Heart left ventricle (tissue), 16 donors: ENCODE data around the gene KISS1. TPM values are rescaled to one million over a fixed set of nuclear protein-coding genes. Genes with fewer than 3 reads are reported as not detected.

Source experiments
- ATAC-seq, 4 donors: fragments of 200-7000 bp; cut with Tn5 transposase; one replicate each; pipeline ENCODE4 v1.9.1; 2020 to 2022; ENCODE audit warnings: moderate library complexity in 4 of 4, mild to moderate bottlenecking in 3 of 4, moderate number of reproducible peaks in 1 of 4
- DNase-seq, 5 donors: peaks; one replicate each; pipeline ENCODE4 v3.0.0-alpha.2; 2020
- H3K27ac ChIP-seq, 12 donors: fragments of 200-600 bp; sonication (generic) in 4 of 12; one replicate each; pipeline versions ENCODE4 v1.5.0 to v1.8.0; 2016 to 2022; ENCODE audit warnings: mild to moderate bottlenecking in 2 of 12
- H3K27me3 ChIP-seq, 9 donors: fragments of 200-600 bp; sonication (generic) in 2 of 9; one replicate each; pipeline versions ENCODE4 v1.5.1 to v1.8.0; 2016 to 2022; ENCODE audit warnings: mild to moderate bottlenecking in 3 of 9
- H3K36me3 ChIP-seq, 9 donors: fragments of 200-600 bp; sonication (generic) in 2 of 9; one replicate each; pipeline versions ENCODE4 v1.5.0 to v1.8.0; 2018 to 2022; ENCODE audit warnings: mild to moderate bottlenecking in 2 of 9
- H3K4me1 ChIP-seq, 12 donors: fragments of 200-600 bp; sonication (generic) in 4 of 12; one replicate each; pipeline versions ENCODE4 v1.5.0 to v1.8.0; 2016 to 2022; ENCODE audit warnings: mild to moderate bottlenecking in 3 of 12
- H3K4me3 ChIP-seq, 12 donors: fragments of 200-600 bp; sonication (generic) in 4 of 12; one replicate each; pipeline versions ENCODE4 v1.5.0 to v1.8.0; 2017 to 2022; ENCODE audit warnings: mild to moderate bottlenecking in 9 of 12, moderate library complexity in 4 of 12
- H3K9me3 ChIP-seq, 12 donors: fragments of 200-600 bp; sonication (generic) in 4 of 12; one replicate each; pipeline versions ENCODE4 v1.5.0 to v1.8.0; 2016 to 2022; ENCODE audit warnings: mild to moderate bottlenecking in 1 of 12
- POLR2A ChIP-seq, 2 donors: fragments of 450-650 bp; IDR thresholded peaks; one replicate each; pipeline ENCODE4 v1.6.1; 2017; ENCODE audit warnings: antibody characterized with exemption in 2 of 2, mild to moderate bottlenecking in 2 of 2, moderate library complexity in 2 of 2
- WGBS, 4 donors: extraction: QIAGEN DNeasy Blood & Tissue Kit in 2 of 4; methylation state at CpG; one replicate each; pipeline versions ENCODE4 v1.1.5 to v1.1.7; 2013 to 2018; 5-methylcytosine and 5-hydroxymethylcytosine counted together
- intact Hi-C, 10 donors: fragments of 100-400 bp; cut with DNase I; formaldehyde crosslinking; loops; one replicate each; pipeline versions ENCODE4 v1.11.1 to v1.14.2; 2022
- polyA plus RNA-seq, 2 donors: library from polyadenylated mRNA; stranded (reverse); fragments of 200-250 nt; gene quantifications; one replicate each; pipeline ENCODE4 v1.2.3, GENCODE V29; 2013
- total RNA-seq, 9 donors: library from RNA; depleted of rRNA in 2 of 9; stranded (reverse); fragments of >200 nt in 2 of 9; fragmentation: NEBNext Ultra II Directional in 3 of 9; extraction: Animal tissue kit (Norgen Biotek cat#: 25700) in 3 of 9; gene quantifications; one replicate each; pipeline versions ENCODE4 v1.1.0 to v1.2.4, GENCODE V29; 2016 to 2023
- TF ChIP-seq, protein P1 (sequence below), 12 donors: fragments of 200-600 bp; sonication (generic) in 4 of 12; IDR thresholded peaks; one replicate each; pipeline versions ENCODE4 v1.5.0 to v1.8.0; 2018 to 2022; ENCODE audit warnings: antibody characterized with exemption in 12 of 12, mild to moderate bottlenecking in 5 of 12
- donor health status: ischemic (EF 13 %, LVEDD 7.1; RV severe dilation, severe dysfunction).
- donor health status: healthy with polysubstance abuse.
- donor health status: DM: no; HTN: yes; CAD: no.
- donor health status: DM: no; HTN: no; CAD: no.
- donor health status: ischemic (EF 25% LVEDD 6.9; RV normal size, moderate dysfunction).
- donor health status: ischemic (EF 25% LVEDD 5.7; RV mildly dilated, moderate dysfunction).
- donor health status: healthy.
- donor health status: DM: yes; HTN: yes; CAD: no.
- donor health status: ischemic (EF 35%, LVEDD 5.7; RV mildly dilated, moderate dysfunction).
- donor health status: nonischemic (EF 11% LVEDD 7.7; RV severe dilation, severe dysfunction).
- donor health status: DM: yes; HTN: yes; CAD: no.
- donor health status: PGD.
- donor health status: ischemic (EF 29% LVEDD 5.4; RV normal size, mild dysfunction).
- donor health status: nonischemic (EF 23%, LVEDD 6.1; RV moderate dilation, normal function).

The KISS1 gene
- total and polyA plus RNA-seq, 11 donors = not detected

DNA sequence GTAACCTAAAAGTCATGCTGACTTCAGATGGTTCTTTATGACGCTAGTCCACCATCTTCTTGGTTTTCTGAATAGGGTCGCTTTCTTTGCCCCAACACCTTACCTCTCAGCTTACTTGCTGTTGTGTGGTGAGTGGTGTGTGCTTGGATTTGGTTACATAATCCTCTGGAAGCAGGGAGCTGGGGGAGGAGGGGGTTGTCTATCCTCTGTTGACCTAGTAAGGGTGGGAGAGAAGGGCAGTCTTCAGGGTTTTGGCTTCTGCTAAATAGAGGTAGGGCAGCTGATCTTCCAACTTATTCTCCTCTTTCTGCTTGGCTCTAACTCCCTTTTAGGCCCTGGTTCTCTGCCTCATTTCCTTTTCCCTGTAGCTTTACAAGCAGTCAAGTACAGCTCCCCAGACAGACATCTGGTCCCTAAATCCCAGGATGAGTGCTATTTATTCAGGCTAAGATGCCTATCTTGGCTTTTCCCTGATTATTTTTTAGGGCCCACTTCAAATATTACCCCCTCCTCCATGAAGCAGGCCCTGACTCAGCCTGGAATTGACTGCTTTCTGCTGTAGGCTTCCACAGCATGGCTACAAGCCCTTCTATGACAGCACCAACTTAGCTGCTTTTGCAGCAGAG is 23.8 kb downstream of the KISS1 start:
- DNase-seq = no peak
- Histone ChIP-seq H3K4me3 (no peak overlapping the region), H3K27ac (no peak overlapping the region), H3K36me3 (no peaks in the 10 kb centered on the region), H3K9me3 (peaks cover 0 to 23% (median 14%) of the 10 kb centered on the region in 12 donors), H3K4me1 (no peaks in the 10 kb centered on the region), H3K27me3 (peaks cover 0 to 17% (median 0%) of the 10 kb centered on the region in 9 donors)
- 92 to 97% (median 96%) methylated on average over 2 of the region's 2 CpGs for WGBS, 4 donors
- ATAC-seq = no peak
- intact Hi-C loops = no loop called here
- TF ChIP-seq POLR2A (IDR thresholded peaks at IDR 0.05) = no peak
- TF ChIP-seq, protein P1, sequence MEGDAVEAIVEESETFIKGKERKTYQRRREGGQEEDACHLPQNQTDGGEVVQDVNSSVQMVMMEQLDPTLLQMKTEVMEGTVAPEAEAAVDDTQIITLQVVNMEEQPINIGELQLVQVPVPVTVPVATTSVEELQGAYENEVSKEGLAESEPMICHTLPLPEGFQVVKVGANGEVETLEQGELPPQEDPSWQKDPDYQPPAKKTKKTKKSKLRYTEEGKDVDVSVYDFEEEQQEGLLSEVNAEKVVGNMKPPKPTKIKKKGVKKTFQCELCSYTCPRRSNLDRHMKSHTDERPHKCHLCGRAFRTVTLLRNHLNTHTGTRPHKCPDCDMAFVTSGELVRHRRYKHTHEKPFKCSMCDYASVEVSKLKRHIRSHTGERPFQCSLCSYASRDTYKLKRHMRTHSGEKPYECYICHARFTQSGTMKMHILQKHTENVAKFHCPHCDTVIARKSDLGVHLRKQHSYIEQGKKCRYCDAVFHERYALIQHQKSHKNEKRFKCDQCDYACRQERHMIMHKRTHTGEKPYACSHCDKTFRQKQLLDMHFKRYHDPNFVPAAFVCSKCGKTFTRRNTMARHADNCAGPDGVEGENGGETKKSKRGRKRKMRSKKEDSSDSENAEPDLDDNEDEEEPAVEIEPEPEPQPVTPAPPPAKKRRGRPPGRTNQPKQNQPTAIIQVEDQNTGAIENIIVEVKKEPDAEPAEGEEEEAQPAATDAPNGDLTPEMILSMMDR (IDR thresholded peaks at IDR 0.05) = no peak

DNA sequence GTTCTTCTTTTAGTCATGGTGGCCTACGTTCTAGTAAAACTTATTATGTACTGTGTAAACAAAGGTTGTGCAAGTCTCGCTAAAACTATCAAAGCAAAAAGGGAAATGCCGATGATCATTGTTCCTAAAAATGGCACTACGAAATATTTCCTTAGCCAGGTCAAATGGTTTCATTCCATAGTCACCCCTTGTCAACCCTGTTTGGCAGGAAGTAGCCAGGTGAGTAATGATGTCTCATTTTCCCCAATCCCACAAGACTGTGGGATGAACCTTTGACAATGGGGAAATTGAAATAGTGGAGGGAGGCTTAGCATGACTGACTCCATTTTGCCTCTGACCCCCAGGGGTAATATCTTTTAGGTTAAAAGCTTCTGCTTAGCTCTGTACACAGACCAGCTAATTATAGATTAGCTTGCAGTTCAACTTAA is 24.5 kb downstream of the KISS1 start:
- Histone ChIP-seq H3K27me3 (peaks cover 0 to 13% (median 3%) of the 10 kb centered on the region in 9 donors), H3K4me1 (no peaks in the 10 kb centered on the region), H3K36me3 (no peaks in the 10 kb centered on the region), H3K27ac (no peak overlapping the region), H3K4me3 (no peak overlapping the region), H3K9me3 (peaks cover 0 to 23% (median 14%) of the 10 kb centered on the region in 12 donors)
- TF ChIP-seq, protein P1 (IDR thresholded peaks at IDR 0.05) = no peak
- TF ChIP-seq POLR2A (IDR thresholded peaks at IDR 0.05) = no peak
- WGBS, 4 donors = 57 to 64% (median 60%) methylated on average over 4 of the region's 4 CpGs
- DNase-seq (no peak), ATAC-seq (no peak)
- intact Hi-C loops = no loop called here

DNA sequence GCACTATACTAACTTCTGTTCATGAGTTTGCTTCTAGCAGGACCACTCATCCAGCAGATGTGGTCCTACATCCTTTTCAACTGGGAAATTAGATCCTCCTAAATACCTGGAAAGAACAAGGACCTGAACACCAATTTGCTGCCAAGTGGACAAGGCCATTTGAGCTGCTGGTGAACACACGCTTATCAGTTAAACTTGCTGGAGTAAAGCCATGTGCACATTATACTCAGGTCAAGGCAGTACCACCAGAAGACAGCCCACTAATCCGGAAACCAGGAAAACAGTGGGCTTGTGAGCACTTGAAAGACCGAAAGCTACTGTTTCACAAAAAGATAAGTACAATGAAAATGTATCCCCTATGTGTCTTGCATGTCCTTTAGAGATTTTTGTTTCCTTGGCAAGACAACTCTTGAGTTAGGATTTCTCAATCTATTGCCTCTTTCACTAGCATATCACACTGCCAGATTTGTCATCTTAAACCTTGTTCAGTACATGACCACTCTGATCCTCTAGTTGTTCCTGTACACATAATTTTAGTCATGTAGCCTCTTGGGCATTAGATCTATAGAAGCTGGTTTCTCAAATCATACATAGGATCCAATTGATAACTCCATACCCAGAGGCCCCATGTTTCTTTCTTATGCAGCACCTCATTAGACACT is 25.7 kb downstream of the KISS1 start:
- Histone ChIP-seq H3K4me3 (no peak overlapping the region), H3K9me3 (peaks cover 0 to 23% (median 14%) of the 10 kb centered on the region in 12 donors), H3K4me1 (no peaks in the 10 kb centered on the region), H3K27ac (no peak overlapping the region), H3K27me3 (peaks cover 0 to 18% (median 0%) of the 10 kb centered on the region in 9 donors), H3K36me3 (no peaks in the 10 kb centered on the region)
- WGBS, 4 donors = 87 to 93% (median 90%) methylated on average over 3 of the region's 3 CpGs
- DNase-seq (no peak), ATAC-seq (no peak)
- intact Hi-C loops = no loop called here
- TF ChIP-seq POLR2A (IDR thresholded peaks at IDR 0.05) = no peak
- TF ChIP-seq, protein P1 (IDR thresholded peaks at IDR 0.05) = no peak

DNA sequence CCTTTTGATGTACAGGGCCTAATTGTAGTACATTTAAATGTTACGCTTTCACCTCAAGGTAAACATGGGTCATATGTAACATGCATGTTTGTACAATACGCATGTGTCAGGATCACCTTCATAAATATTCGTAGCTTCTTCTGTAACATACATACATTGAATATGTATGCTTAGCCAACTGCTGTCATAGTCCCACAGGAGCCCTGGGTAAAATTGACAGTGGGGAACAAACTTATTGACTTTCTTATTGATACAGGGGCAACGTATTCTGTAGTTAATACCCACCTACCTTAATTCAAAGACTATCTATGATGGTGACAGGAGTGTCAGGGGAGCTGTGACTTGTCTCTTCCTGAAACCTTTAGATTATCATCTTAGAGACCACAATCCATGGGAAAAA is 26.4 kb downstream of the KISS1 start:
- intact Hi-C loops = loop anchor here in 3 of 10 donors (10.0 kb wide), 2 partner anchors 225 to 335 kb away; no protein-coding TSS in a partner anchor
- H3K4me3 ChIP-seq = no peak overlapping the region
- DNase-seq = no peak
- 81 to 93% (median 92%) methylated on average over 4 of the region's 4 CpGs for WGBS, 4 donors
- ATAC-seq = no peak
- no peaks in the 10 kb centered on the region for H3K36me3 ChIP-seq
- peaks cover 0 to 11% (median 0%) of the 10 kb centered on the region in 9 donors for H3K27me3 ChIP-seq
- peaks cover 0 to 23% (median 14%) of the 10 kb centered on the region in 12 donors for H3K9me3 ChIP-seq
- H3K27ac ChIP-seq = no peak overlapping the region
- H3K4me1 ChIP-seq = no peaks in the 10 kb centered on the region
- no peak for TF ChIP-seq POLR2A (IDR thresholded peaks at IDR 0.05)
- TF ChIP-seq, protein P1 (IDR thresholded peaks at IDR 0.05) = no peak
